HepG2 (cell line): Measurements from ENCODE around the gene PIM3. TPM values are rescaled to one million over a fixed set of nuclear protein-coding genes. Genes with fewer than 3 reads are reported as not detected.

Experiments
- CAMTA2 ChIP-seq: sonication (generic); formaldehyde crosslinking; IDR thresholded peaks from 2 replicates; pipeline ENCODE4 v1.4.0; 2020; ENCODE audit warnings: mild to moderate bottlenecking, missing genetic modification reagents, borderline replicate concordance
- CEBPB ChIP-seq: IDR thresholded peaks from 2 replicates; pipeline ENCODE4 v1.6.1; 2011; ENCODE audit warnings: low read depth, low read length, improper control_type of control experiment, borderline replicate concordance
- CENPBD1 ChIP-seq: sonication (generic); formaldehyde crosslinking; IDR thresholded peaks from 2 replicates; pipeline ENCODE4 v1.8.0; 2022; ENCODE audit warnings: missing genetic modification reagents, low read depth, mild to moderate bottlenecking, borderline replicate concordance
- CENPT ChIP-seq: sonication (generic); formaldehyde crosslinking; IDR thresholded peaks from 2 replicates; pipeline ENCODE4 v1.8.0; 2022; ENCODE audit warnings: low read depth, mild to moderate bottlenecking, moderate library complexity, missing genetic modification reagents
- CHD4 ChIP-seq: fragments of 200-600 bp; sonication (generic); IDR thresholded peaks from 2 replicates; pipeline ENCODE4 v1.7.0; 2017; ENCODE audit warnings: mild to moderate bottlenecking, low read length, borderline replicate concordance
- ELF4 ChIP-seq: sonication (generic); formaldehyde crosslinking; IDR thresholded peaks from 2 replicates; pipeline ENCODE4 v1.5.0; 2020; ENCODE audit warnings: missing genetic modification reagents, mild to moderate bottlenecking, moderate library complexity, borderline replicate concordance
- HMGXB4 ChIP-seq, 2 experiments: sonication (generic) in 1 of 2; formaldehyde crosslinking in 1 of 2; IDR thresholded peaks; 2 replicates each; pipeline versions ENCODE4 v1.4.0 to v1.6.1; 2018 to 2020; ENCODE audit warnings: missing genetic modification reagents in 2 of 2, borderline replicate concordance in 1 of 2, low read depth in 1 of 2, mild to moderate bottlenecking in 1 of 2, missing biosample characterization in 1 of 2
- IKZF1 ChIP-seq: fragments of 450-650 bp; IDR thresholded peaks from 2 replicates; pipeline ENCODE4 v1.7.1; 2016
- KMT2B ChIP-seq: IDR thresholded peaks from 2 replicates; pipeline ENCODE4 v1.6.1; 2016; ENCODE audit warnings: missing genetic modification reagents, missing compliant biosample characterization
- PHB2 ChIP-seq: fragments of 450-650 bp; IDR thresholded peaks from 2 replicates; pipeline ENCODE4 v1.6.1; 2018; ENCODE audit not compliant: partially characterized antibody
- PHF8 ChIP-seq: sonication (generic); formaldehyde crosslinking; IDR thresholded peaks from 2 replicates; pipeline ENCODE4 v1.5.0; 2020; ENCODE audit warnings: missing genetic modification reagents
- RAD21 ChIP-seq: fragments of 450-650 bp; formaldehyde crosslinking; IDR thresholded peaks from 2 replicates; pipeline ENCODE4 v1.5.0; 2020; ENCODE audit warnings: mild to moderate bottlenecking
- RXRA ChIP-seq: sonication (generic); formaldehyde crosslinking; IDR thresholded peaks from 2 replicates; pipeline ENCODE4 v1.5.1; 2020; ENCODE audit warnings: missing genetic modification reagents
- SIN3B ChIP-seq: fragments of 150-350 bp; IDR thresholded peaks from 2 replicates; pipeline ENCODE4 v1.6.1; 2014; ENCODE audit warnings: low read length
- SRY ChIP-seq: sonication (generic); formaldehyde crosslinking; IDR thresholded peaks from 2 replicates; pipeline ENCODE4 v1.8.0; 2022; ENCODE audit warnings: mild to moderate bottlenecking, missing genetic modification reagents
- ZBTB10 ChIP-seq: sonication (generic); formaldehyde crosslinking; IDR thresholded peaks from 2 replicates; pipeline ENCODE4 v1.4.0; 2020; ENCODE audit warnings: missing genetic modification reagents, borderline replicate concordance
- ZFP41 ChIP-seq: sonication (generic); formaldehyde crosslinking; IDR thresholded peaks from 2 replicates; pipeline ENCODE4 v1.4.0; 2020; ENCODE audit warnings: mild to moderate bottlenecking, missing genetic modification reagents, borderline replicate concordance
- ZNF17 ChIP-seq: sonication (generic); formaldehyde crosslinking; IDR thresholded peaks from 2 replicates; pipeline ENCODE4 v1.5.0; 2020; ENCODE audit warnings: mild to moderate bottlenecking, missing genetic modification reagents
- ZNF282 ChIP-seq: fragments of 450-650 bp; IDR thresholded peaks from 2 replicates; pipeline ENCODE4 v1.6.1; 2018; ENCODE audit not compliant: partially characterized antibody
- ZNF713 ChIP-seq: sonication (generic); formaldehyde crosslinking; IDR thresholded peaks from 2 replicates; pipeline ENCODE4 v1.4.0; 2020; ENCODE audit warnings: mild to moderate bottlenecking, missing genetic modification reagents
- ZNF749 ChIP-seq: sonication (generic); formaldehyde crosslinking; IDR thresholded peaks from 2 replicates; pipeline ENCODE4 v1.8.0; 2022; ENCODE audit warnings: mild to moderate bottlenecking, missing genetic modification reagents, moderate library complexity, borderline replicate concordance
- ZSCAN25 ChIP-seq: sonication (generic); formaldehyde crosslinking; IDR thresholded peaks from 2 replicates; pipeline ENCODE4 v1.8.0; 2022; ENCODE audit warnings: mild to moderate bottlenecking, missing genetic modification reagents
- polyA plus RNA-seq, 8 experiments: library from polyadenylated mRNA; depleted of rRNA in 3 of 8; stranded (reverse) in 7 of 8; unstranded in 1 of 8; fragments of >200 nt; fragmentation: Illumina TruSeq in 4 of 8; extraction: Trizol in 4 of 8; gene quantifications; 2 replicates each; pipeline versions ENCODE4 v1.2.1 to v1.2.3, GENCODE V29; 2011 to 2016; ENCODE audit warnings: low read depth in 4 of 8, missing spikeins in 1 of 8, mixed read lengths in 1 of 8; ENCODE audit not compliant: insufficient read depth in 1 of 8
- total RNA-seq, 5 experiments: library from RNA; depleted of rRNA; stranded (reverse); fragments of >200 nt; fragmentation: Illumina TruSeq; extraction: Trizol; gene quantifications; 2 replicates each; pipeline ENCODE4 v1.2.3, GENCODE V29; 2016; ENCODE audit warnings: low read depth in 1 of 5

PIM3 gene
- total and polyA plus RNA-seq, 2 of the 13 experiments (the other 11 are each of a cell fraction or from before 2014, with no cell fraction given) = 21.6 to 31.2 TPM

GRCh38 chr22:49970528-49971231, 10.1 kb downstream of the PIM3 start (continued):
- TF ChIP-seq ZNF282 = no peak
- TF ChIP-seq ELF4 = no peak
- peak; percentile 52 to 72; a peak in 3 of 4 replicates for TF ChIP-seq HMGXB4 (CRISPR knock-in tag; IDR thresholded peaks at IDR 0.05; ENCODE audit: borderline replicate concordance in 1 of 2, low read depth in 1 of 2)
- peak; percentile 77 for TF ChIP-seq SRY
- TF ChIP-seq ZBTB10 (CRISPR knock-in tag) = peak; percentile 82; the same call in 1 of the 2 replicates
- TF ChIP-seq KMT2B = peak; percentile 39; the same call in 1 of the 2 replicates
- no peak for TF ChIP-seq ZNF713 (CRISPR knock-in tag)
- peak; percentile 82; the same call in 1 of the 2 replicates for TF ChIP-seq ZSCAN25
- no peak for TF ChIP-seq CAMTA2 (CRISPR knock-in tag)
- TF ChIP-seq ZFP41 (CRISPR knock-in tag) = no peak
- no peak for TF ChIP-seq SIN3B
- peak; percentile 9 for TF ChIP-seq RAD21
- TF ChIP-seq CHD4 = 0 out of 2 replicates have a peak, but pooled peaks have one; percentile 38
- no peak for TF ChIP-seq IKZF1
- peak; percentile 85 for TF ChIP-seq RXRA (CRISPR knock-in tag)
- TF ChIP-seq CEBPB = no peak
- TF ChIP-seq CENPBD1 = no peak
- no peak for TF ChIP-seq PHB2
- TF ChIP-seq PHF8 (CRISPR knock-in tag) = peak; percentile 42; the same call in 1 of the 2 replicates
- TF ChIP-seq ZNF17 (CRISPR knock-in tag) = no peak
- TF ChIP-seq CENPT = no peak
- TF ChIP-seq ZNF749 (CRISPR knock-in tag) = 0 out of 2 replicates have a peak, but pooled peaks have one; percentile 65
